Stomach (tissue), 9 donors: ENCODE results near the gene KRT38. TPM values are rescaled to one million over a fixed set of nuclear protein-coding genes. Genes with fewer than 3 reads are reported as not detected.
"Not testable (repeated sequence)": the region's sequence is repeated elsewhere in the genome, so short reads cannot be mapped to it uniquely, and the experiment has no call there.

Experiments used
- DNase-seq, 2 donors: peaks; one replicate each; pipeline versions ENCODE4 v3.0.0 to v3.0.0-alpha.2; 2013 to 2019
- H3K27ac ChIP-seq, 5 donors: fragments of 200-600 bp in 4 of 5; sonication (generic) in 4 of 5; one replicate each; pipeline ENCODE4 v1.5.1; 2013 to 2019; ENCODE audit warnings: mild to moderate bottlenecking in 1 of 5, moderate library complexity in 1 of 5
- H3K27me3 ChIP-seq, 3 donors: fragments of 200-600 bp; sonication (generic); one replicate each; pipeline ENCODE4 v1.5.1; 2017 to 2019; ENCODE audit warnings: mixed run types in 1 of 3
- H3K36me3 ChIP-seq, 4 donors: fragments of 200-600 bp; sonication (generic); 1 replicate in 3 of 4; 2 replicates in 1 of 4; pipeline ENCODE4 v1.5.1; 2016 to 2019
- H3K4me1 ChIP-seq, 4 donors: fragments of 200-600 bp; sonication (generic); one replicate each; pipeline ENCODE4 v1.5.1; 2016 to 2019
- H3K4me3 ChIP-seq, 4 donors: fragments of 200-600 bp; sonication (generic) in 3 of 4; one replicate each; pipeline ENCODE4 v1.5.1; 2016 to 2019; ENCODE audit warnings: mild to moderate bottlenecking in 1 of 4
- H3K9me3 ChIP-seq, 4 donors: fragments of 200-600 bp; sonication (generic); one replicate each; pipeline ENCODE4 v1.5.1; 2016 to 2019
- CTCF ChIP-seq, 7 experiments: fragments of 450-650 bp in 4 of 7; fragments of 200-600 bp in 3 of 7; sonication (generic) in 3 of 7; IDR thresholded peaks; one replicate each; pipeline ENCODE4 v1.5.1; 2016 to 2019; ENCODE audit warnings: antibody characterized with exemption in 7 of 7, control low read depth in 2 of 7, mild to moderate bottlenecking in 1 of 7
- EP300 ChIP-seq: sonication (generic); formaldehyde crosslinking; IDR thresholded peaks from one replicate; pipeline ENCODE4 v1.6.1; 2017; ENCODE audit warnings: antibody characterized with exemption
- POLR2A ChIP-seq, 4 donors: fragments of 450-650 bp; IDR thresholded peaks; one replicate each; pipeline ENCODE4 v1.6.1; 2016; ENCODE audit warnings: antibody characterized with exemption in 4 of 4, control low read depth in 2 of 4, mild to moderate bottlenecking in 1 of 4, moderate library complexity in 1 of 4
- POLR2AphosphoS5 ChIP-seq, 3 donors: sonication (generic); formaldehyde crosslinking; IDR thresholded peaks; one replicate each; pipeline ENCODE4 v1.6.1; 2016; ENCODE audit warnings: antibody characterized with exemption in 3 of 3
- WGBS, 5 donors: extraction: QIAGEN DNeasy Blood & Tissue Kit in 3 of 5; methylation state at CpG; one replicate each; pipeline versions ENCODE4 v1.1.5 to v1.1.7; 2013 to 2018; 5-methylcytosine and 5-hydroxymethylcytosine counted together
- intact Hi-C: fragments of 100-400 bp; cut with DNase I; formaldehyde crosslinking; loops from one replicate; pipeline ENCODE4 v1.15.1; 2023; ENCODE audit warnings: low total_unique reads
- polyA plus RNA-seq, 3 donors: library from polyadenylated mRNA; stranded (reverse); fragments of 200-250 nt; gene quantifications; one replicate each; pipeline ENCODE4 v1.2.3, GENCODE V29; 2013
- total RNA-seq, 5 donors: library from RNA; depleted of rRNA; stranded (reverse); fragments of >200 nt; gene quantifications; one replicate each; pipeline versions ENCODE4 v1.1.0 to v1.2.3, GENCODE V29; 2014 to 2016
- donor health status: healthy with polysubstance abuse.
- donor health status: Bipolar disorder and iron deficiency.
- donor health status: healthy.

Gene KRT38
- total and polyA plus RNA-seq, 8 donors: not detected

- intact Hi-C loops: no loop called here
- DNase-seq: no peak
- H3K36me3 ChIP-seq: no peaks in the 10 kb centered on the region
- H3K27ac ChIP-seq: no peak overlapping the region
- WGBS, 5 donors: 76 to 91% (median 83%) methylated on average over 7 of the region's 7 CpGs
- no peaks in the 10 kb centered on the region for H3K9me3 ChIP-seq
- no peak for TF ChIP-seq CTCF (IDR thresholded peaks at IDR 0.05)
- no peak for TF ChIP-seq POLR2A (IDR thresholded peaks at IDR 0.05)
- TF ChIP-seq EP300: no peak
- peaks cover 0 to 7% (median 0%) of the 10 kb centered on the region in 4 donors for H3K4me1 ChIP-seq
- H3K27me3 ChIP-seq: no peaks in the 10 kb centered on the region
- no peak overlapping the region for H3K4me3 ChIP-seq
Observed at GRCh38 chr17:41429667-41430066, 11.1 kb downstream of the KRT38 start.

GRCh38 chr17:41428591-41429291, 12.0 kb downstream of the KRT38 start:
- 69 to 87% (median 75%) methylated on average over 4 of the region's 4 CpGs for WGBS, 5 donors
- no peak for DNase-seq
- Histone ChIP-seq H3K27me3 (no peaks in the 10 kb centered on the region), H3K27ac (no peak overlapping the region), H3K4me3 (no peak overlapping the region), H3K9me3 (no peaks in the 10 kb centered on the region), H3K36me3 (no peaks in the 10 kb centered on the region), H3K4me1 (peaks cover 0 to 3% (median 0%) of the 10 kb centered on the region in 4 donors)
- no peak for TF ChIP-seq EP300
- TF ChIP-seq POLR2A (IDR thresholded peaks at IDR 0.05): no peak
- no peak for TF ChIP-seq CTCF (IDR thresholded peaks at IDR 0.05)
- no peak for TF ChIP-seq POLR2AphosphoS5 (IDR thresholded peaks at IDR 0.05)
- intact Hi-C loops: no loop called here

GRCh38 chr17:41424111-41424635, 16.6 kb downstream of the KRT38 start, which contains the start of gene KRT37:
TSS of gene KRT37 (minus strand) at chr17:41424585. CDS start at chr17:41424523, 62 bp downstream.
- Histone ChIP-seq H3K4me1 (no peaks in the 10 kb centered on the region), H3K4me3 (no peak within 1 kb of the TSS), H3K9me3 (no peaks in the 10 kb centered on the region), H3K27me3 (no peaks in the 10 kb centered on the region), H3K27ac (no peak within 1 kb of the TSS), H3K36me3 (no peaks in the 10 kb centered on the region)
- no peak for TF ChIP-seq EP300
- no peak for TF ChIP-seq CTCF (IDR thresholded peaks at IDR 0.05)
- TF ChIP-seq POLR2AphosphoS5 (IDR thresholded peaks at IDR 0.05): no peak
- no peak for TF ChIP-seq POLR2A (IDR thresholded peaks at IDR 0.05)
- no peak for DNase-seq
- WGBS, 5 donors: 93 to 97% (median 94%) methylated on average over 13 of the region's 13 CpGs
- intact Hi-C loops: no loop called here

DNA sequence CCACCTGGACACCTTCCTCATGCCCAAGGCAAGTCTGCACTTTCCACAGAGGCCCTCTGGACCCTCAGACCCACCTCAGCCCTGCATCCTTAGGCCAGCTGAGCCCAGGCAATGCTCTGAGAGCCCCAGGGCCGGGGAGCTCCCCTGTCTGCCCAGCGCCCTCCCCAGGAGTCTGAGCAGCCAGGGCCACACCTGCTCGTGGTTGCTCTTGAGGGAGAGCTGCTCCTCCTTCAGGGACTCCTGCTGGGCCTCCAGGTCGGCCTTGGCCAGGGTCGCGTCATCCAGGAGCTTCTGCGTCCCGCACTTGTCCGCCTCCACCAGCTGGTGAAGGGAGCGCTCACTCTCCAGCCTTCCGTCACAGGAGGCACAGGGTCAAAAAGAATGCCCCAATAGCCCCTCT, 18.2 kb downstream of the KRT38 start:
- H3K27ac ChIP-seq, H3K9me3 ChIP-seq, intact Hi-C loops, H3K4me3 ChIP-seq, H3K27me3 ChIP-seq, DNase-seq, H3K36me3 ChIP-seq, H3K4me1 ChIP-seq: not testable (repeated sequence)
- 88 to 100% (median 90%) methylated on average over 2 to 11 of the region's 11 CpGs for WGBS, 5 donors

DNA sequence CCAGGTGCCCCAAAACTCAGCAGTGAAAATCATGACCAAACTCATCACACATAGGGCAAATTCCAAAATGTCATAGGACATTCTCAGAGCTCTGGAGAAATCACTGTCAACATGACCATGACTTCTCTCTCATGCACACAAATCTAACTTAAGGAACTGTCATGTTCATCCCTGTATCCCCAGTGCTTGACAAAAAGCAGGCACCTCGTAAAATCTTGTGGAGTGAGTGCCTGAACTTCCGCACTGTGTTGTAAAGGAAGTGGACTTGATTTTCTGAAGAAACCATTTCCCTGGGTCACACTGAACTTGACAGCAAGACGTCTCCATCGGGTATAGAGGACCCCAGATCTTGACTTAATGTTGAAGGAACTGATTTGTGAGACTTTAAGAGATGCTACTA, 19.2 kb downstream of the KRT38 start:
- Histone ChIP-seq H3K27me3 (no peaks in the 10 kb centered on the region), H3K4me3 (no peak overlapping the region), H3K36me3 (no peaks in the 10 kb centered on the region), H3K27ac (no peak overlapping the region), H3K9me3 (no peaks in the 10 kb centered on the region), H3K4me1 (peaks cover 0 to 12% (median under 1%) of the 10 kb centered on the region in 4 donors)
- no peak for DNase-seq
- WGBS, 5 donors: 66 to 89% (median 83%) methylated on average over 4 of the region's 4 CpGs
- no peak for TF ChIP-seq EP300
- no peak for TF ChIP-seq POLR2A (IDR thresholded peaks at IDR 0.05)
- no peak for TF ChIP-seq POLR2AphosphoS5 (IDR thresholded peaks at IDR 0.05)
- no peak for TF ChIP-seq CTCF (IDR thresholded peaks at IDR 0.05)
- intact Hi-C loops: no loop called here
